ENCODE measurements around the gene OAS3.
"Not testable (repeated sequence)": the region's sequence is repeated elsewhere in the genome, so short reads cannot be mapped to it uniquely, and the experiment has no call there.

The OAS3 gene

DNA sequence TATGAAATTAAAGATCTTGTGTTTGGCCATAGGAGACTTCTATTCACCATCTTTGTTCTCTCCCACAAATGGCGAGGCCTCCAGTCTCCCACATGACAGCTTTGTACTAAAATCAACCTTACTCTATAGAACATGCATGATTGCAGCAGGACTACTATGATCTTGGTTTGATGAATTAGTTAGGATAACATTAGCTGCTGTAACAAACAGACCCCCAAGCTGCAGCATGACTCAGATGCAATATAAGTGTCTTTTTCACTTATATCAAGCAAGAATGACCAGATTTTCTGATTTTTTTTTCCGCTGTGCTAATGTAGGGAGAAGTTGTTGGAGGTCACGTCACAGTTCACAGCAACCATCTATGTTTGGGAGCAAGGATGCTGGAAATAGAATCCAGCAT lies 10.8 kb upstream of the OAS3 start:
- no peak for DNase-seq

DNA sequence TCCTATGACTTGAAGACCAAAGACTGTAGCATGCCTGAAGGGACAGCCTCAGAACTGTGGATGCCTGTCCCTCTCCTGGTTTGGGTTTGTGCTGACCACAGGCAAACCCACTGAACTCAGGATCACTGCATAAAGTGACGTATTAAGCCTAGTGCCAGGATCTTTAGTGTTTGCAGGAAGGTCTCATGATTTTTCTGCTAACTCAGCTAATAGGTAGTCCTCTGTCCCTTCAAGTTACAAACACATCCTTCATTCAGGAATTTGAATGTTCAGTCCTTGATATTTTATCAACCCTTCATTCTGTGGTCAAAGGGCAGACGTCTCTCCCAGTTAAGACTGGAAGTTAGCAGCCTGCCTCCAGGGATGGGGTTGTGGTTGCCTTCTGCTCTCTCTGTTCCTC lies 10.3 kb upstream of the OAS3 start:
- no peak for DNase-seq

DNA sequence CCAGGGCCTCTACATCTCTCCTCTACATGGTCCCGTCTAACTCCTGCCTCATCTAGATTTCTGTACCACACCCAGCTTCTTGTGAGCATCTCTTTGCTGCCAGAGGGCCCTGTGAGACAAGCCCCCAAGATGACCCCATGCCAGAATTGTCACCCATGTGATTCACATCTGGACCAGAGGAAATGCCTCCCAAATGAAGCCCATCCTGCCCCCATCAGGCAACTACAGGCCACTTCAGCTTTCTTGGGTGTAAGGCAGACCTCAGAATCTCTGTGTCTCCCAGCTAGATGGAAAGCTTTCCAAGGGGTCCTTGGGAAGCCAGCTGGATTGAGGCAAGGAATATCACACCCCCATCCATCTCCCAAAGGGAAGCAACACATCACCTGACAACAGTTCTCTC lies 9.3 kb upstream of the OAS3 start:
- no peak for DNase-seq

DNA sequence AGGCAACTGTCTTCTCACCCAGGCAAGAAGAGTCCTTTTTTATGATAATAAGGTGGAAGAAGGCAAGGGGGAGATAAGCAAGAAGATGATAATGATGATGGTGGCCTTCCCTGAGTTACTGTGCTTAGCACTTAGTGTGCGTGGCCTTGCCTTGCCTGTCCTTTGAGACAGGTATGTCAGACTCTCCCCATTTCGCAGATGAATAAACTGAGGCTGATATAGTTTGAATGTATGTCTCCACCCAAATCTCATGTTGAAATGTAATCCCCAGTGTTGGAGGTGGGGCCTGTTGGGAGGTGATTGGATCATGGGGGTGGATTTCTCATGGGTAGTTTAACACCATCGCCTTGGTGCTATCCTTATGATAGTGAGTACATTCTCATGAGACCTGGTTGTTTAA lies 8.6 kb upstream of the OAS3 start:
- no peak for DNase-seq

DNA sequence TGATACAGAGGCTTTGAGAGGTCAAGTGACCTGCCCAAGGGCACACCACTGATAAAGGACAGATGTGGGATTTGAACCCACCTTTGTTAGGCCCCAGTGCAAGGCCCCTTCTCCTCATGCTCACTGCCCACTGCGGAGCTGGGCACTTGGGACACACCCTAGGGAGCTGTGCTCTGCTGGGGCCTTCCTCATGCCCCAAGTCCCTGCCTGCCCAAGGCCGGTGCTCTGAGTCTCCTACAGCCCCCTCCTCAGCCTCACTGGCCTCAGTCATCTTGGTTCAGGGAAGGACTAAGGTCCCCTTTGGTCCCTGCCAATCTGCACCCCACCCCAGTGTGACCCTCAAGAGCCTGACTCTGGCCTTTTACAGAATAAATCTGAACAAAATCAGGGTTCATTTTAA lies 7.9 kb upstream of the OAS3 start:
- no peak for DNase-seq

DNA sequence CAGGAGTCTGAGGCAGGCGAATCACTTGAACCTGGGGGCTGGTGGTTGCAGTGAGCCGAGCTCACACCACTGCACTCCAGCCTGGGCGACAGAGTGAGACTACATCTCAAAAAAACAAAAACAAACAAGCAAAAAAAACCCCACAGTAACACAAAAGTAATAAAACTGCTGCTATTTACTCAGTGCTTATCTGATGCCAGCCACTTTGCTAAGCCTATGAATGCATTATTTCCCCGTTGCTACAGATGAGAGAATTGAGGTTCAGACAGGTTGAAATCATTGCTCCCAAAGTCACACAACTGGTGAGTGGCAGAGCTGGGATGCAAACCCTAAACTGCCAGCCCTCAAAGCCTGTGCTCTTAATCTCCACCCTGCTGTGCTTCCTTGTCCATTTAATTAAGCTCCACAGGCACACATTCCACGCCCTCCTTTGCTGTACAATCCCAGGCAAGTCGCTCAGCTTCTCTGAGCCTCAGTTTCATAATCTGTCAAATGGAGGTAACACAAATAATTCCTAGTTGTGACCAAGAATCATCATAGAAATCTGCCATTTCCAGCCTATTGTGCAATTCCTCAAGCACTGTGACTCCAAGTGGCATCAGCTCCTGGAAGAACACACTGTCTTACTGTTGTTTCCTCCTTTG lies 5.7 kb upstream of the OAS3 start:
- no peak for DNase-seq

DNA sequence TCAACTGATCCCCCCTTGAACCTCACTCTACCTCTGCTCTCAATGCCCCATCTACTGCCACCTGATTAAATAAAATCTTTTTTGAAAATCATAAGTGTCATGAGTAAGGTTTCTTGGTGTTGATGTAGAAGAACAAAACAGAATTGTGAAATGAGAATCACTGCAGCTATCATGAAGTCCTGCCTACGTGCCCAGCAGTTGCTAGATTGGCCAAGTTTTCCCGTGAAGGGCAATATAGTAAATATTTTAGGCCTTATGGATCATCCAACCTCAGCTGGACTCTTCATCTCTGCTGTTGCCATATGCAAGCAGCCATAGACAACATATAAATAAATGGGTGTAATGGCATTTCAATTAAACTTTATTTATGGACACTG lies 5.2 kb upstream of the OAS3 start:
- no peak for DNase-seq

DNA sequence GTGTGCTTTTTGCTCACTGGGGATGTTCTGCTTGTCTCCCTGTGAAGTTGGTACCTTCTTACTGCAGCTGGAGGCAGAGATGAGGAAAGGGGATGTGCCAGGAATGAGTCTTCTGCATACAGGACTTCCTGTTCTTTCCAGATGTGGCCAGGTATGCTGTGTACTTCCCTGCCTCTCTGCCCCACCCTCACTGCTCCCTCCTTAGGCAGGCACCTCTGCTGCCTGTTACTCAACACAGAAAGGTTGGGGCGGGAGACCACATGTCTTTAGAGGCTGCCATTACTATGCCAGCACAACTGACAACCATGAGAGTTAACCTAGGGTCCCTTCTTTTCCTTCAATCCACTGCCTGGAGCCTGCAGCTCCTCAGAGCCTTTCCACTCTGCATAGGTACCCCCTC lies 2.0 kb upstream of the OAS3 start:
- no peak for DNase-seq

DNA sequence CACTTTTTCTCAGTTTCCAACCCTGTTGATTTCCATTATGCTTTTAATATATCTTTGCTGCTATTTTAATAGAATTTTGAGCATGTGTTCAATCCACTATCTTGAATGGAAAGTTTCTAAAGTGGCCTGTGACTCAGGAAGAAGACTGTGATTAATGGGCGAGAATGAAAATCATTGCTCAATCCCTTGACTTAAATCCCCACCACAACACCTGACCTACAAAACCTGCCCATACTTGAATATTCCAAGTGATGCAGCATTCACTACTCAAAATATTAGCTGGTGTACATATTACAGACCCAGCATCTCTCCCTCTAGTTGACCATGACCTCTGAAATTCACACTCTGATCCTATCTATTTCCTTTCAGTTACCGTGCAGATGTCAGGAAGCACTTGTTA lies 1.3 kb upstream of the OAS3 start:
- DNase-seq: no peak

DNA sequence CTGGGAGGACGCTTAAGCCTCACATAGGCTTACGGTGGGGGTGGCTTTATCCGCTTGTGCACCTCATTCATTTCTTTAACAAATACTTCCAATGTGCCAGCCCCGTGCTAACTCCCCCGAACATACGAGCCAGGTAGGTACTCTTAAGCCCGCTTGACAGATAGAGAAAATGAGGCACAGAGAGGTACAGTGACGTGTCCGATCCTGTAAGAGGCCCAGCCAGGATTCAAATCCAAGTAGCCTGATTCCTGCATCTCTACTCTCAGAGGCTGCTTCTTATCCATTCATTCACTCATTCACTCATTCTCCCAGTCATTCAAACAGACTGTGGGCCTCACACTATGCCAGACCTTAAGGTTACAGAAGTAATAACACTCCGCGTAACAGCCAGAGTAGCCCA lies 477 bp downstream of the OAS3 start:
- no peak for DNase-seq

DNA sequence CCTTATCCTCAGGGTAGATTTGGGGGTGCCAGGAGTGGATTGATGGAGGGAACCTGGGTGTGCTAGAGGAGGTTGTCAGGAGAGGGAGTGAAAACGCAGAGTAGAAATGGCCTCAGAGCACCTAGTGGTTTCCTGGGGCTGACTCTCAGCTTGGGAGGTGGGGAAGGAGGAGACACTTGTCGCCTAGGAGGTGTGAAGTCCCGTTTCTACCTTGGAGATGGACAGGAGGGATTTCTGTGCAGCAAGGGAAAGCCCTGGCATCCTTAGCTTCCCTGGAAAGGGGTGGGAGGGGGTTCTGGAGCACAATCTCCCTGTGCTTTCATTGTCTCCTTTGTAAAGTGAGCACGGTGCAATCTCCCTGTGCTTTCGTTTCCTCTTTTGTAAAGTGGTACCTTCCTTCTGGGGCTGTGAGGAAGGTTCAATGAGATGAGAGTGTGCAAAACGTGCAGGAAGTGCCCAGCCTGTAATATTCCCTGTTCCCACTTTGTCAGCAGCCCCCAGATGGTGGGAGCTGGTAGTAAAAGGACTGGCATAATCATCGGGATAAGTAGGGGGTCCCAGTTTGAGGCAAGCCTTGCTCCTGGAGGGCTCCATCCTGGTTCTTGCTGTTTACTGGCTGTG lies 1.6 kb downstream of the OAS3 start:
- DNase-seq: no peak

DNA sequence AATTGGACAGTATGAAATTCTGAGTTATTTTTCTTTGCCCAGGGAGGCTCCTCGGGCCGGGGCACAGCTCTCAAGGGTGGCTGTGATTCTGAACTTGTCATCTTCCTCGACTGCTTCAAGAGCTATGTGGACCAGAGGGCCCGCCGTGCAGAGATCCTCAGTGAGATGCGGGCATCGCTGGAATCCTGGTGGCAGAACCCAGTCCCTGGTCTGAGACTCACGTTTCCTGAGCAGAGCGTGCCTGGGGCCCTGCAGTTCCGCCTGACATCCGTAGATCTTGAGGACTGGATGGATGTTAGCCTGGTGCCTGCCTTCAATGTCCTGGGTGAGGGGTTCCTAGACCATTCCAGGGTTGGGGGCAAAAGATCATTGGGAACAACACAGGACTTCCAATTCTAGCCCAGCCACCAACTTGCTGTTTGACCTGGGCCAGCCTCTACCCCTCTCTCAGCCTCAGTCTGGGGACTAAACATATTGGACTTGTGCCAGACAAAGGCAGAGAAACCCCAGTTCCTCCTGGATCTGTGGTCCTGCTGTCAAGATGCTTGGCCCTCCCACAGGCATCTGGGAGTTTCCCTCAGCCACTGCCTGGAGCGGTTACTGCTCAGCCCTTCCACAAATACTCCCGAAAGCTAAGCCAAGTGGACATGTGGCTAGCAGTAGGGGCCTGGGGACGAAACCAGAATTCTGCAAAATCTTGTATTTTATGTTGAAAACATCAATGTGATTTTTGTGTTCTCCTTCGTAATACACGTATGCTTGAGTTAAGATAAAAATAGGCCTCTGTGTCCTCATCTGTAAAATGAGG lies 3.5 kb downstream of the OAS3 start:
- no peak for DNase-seq

DNA sequence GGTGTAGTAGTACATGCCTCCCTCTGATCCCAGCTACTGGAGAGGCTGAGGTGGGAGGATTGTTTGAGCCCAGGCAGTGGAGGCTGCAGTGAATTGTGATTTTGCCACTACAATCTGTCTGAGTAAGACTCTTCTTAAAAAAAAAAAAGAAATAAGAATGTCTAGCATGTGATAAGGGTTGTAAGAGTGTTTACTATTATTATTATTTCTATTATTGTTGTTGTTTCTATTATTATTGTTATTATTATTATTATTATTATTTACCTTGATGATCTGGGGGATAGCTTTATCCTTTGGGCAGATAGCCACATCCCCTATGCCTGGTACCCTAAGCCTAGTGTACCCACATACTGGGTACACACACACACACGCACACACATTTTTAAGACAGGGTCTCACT lies 4.3 kb downstream of the OAS3 start:
- DNase-seq: no peak

DNA sequence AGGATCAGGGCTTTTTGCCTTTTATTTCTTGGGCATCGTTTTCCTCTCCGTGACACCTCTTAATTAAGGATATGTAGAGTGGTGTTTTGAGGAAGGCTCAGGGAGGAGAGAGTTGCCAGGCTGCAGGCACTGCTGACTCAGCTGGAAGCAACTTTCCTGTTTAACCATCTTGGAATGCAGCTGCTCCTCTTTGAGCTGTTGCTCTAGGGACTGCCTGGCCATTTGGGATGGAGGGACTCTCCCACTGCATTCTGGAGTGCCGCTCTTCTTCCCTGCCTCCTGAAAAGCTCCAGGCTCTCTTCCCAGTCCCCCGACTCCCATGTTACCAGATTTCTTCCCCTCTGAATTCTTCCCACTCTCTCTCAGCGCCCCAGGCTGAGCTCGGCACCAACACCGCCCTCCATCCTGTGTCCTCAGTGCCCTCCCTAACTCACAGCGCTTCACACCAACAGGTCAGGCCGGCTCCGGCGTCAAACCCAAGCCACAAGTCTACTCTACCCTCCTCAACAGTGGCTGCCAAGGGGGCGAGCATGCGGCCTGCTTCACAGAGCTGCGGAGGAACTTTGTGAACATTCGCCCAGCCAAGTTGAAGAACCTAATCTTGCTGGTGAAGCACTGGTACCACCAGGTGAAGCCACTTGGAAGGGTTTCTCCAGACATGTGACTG lies 5.9 kb downstream of the OAS3 start:
- no peak for DNase-seq

DNA sequence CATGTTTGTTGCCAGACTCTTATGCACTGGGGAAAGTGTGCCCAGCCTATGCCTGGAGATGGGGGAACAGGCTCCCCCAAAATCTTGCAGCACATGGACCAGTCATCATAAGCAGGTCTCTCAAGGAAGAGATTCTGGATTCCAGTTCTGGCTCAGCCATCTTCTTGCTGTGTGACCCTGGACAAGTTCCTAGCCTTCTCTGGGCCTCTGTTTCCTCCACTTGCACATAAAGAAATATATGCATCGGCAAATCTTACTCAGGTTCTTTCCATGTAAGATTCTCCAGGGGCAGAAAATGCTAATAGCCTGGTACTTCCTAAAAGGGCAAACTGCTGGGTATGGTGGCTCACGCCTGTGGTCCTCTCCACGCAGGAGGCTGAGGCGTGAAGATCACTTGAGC lies 7.2 kb downstream of the OAS3 start:
- no peak for DNase-seq

DNA sequence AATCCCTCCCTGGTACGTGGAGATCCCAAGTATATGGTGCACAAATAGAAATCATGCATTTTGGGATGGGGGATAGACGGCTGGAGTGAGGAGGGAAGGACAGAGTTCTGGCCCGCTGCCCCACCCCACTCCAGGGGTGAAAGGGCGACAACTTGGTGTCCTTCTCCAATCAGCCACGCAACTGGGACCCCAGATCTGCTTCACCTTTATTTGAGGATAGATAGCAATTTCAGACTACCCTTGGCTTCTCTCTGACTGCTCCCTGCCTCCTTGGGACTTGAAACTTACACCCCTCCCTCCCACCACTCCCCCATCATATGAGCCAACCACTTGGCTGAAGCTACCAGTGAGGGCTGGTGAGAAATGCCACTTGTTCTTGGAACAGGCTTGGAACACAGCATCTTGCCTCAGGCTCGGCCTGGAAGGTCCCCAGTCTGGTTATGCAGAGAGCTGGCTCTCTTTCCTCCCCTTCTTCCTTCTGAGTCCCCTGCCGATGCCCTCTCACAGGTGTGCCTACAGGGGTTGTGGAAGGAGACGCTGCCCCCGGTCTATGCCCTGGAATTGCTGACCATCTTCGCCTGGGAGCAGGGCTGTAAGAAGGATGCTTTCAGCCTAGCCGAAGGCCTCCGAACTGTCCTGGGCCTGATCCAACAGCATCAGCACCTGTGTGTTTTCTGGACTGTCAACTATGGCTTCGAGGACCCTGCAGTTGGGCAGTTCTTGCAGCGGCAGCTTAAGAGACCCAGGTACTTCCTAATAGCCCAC lies 8.1 kb downstream of the OAS3 start:
- DNase-seq: no peak

DNA sequence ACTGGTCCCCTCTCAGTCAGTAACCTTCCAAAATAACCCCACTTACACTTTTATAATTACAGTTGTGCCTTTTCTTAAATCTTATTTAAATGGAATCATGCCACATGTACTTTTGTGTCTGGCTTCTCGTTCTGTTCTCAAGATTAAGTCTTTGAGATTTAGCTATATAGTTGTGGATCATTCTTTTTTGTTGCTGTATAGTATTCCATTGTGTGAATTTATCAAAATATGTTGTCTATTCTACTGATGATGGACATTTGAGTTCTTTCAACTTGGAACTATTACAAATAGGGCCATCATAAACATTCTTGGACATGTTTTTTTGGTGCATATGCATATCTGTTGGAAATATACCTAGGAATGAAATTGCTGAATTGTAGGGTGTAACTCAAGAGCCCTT lies 9.0 kb downstream of the OAS3 start:
- DNase-seq: no peak

DNA sequence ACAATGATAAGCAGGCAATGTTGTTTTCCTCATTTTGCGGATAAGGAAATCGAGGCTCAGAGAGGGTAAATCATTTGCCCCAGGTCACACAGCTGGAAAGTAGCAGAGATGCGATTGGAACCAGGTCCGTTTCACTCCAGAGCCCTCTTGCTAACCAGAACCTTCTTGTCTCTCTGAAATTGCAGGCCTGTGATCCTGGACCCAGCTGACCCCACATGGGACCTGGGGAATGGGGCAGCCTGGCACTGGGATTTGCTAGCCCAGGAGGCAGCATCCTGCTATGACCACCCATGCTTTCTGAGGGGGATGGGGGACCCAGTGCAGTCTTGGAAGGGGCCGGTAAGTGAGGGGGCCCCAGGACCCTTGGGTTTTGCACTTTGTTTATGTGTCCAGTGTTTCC lies 9.5 kb downstream of the OAS3 start:
- DNase-seq: no peak

DNA sequence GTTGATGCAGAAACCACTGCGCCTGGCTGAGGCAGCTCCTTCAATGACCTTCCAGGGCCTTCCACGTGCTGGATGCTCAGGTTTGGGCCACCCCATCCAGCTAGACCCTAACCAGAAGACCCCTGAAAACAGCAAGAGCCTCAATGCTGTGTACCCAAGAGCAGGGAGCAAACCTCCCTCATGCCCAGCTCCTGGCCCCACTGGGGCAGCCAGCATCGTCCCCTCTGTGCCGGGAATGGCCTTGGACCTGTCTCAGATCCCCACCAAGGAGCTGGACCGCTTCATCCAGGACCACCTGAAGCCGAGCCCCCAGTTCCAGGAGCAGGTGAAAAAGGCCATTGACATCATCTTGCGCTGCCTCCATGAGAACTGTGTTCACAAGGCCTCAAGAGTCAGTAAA lies 10.5 kb downstream of the OAS3 start:
- DNase-seq: no peak

DNA sequence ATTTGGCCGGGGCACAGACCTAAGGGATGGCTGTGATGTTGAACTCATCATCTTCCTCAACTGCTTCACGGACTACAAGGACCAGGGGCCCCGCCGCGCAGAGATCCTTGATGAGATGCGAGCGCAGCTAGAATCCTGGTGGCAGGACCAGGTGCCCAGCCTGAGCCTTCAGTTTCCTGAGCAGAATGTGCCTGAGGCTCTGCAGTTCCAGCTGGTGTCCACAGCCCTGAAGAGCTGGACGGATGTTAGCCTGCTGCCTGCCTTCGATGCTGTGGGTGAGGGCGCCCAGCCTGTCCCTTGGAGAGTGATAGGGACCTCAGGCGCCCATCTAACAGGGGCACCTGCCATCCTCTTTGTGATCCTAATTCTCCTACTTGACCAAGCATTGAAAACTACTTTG lies 12.4 kb downstream of the OAS3 start:
- no peak for DNase-seq

DNA sequence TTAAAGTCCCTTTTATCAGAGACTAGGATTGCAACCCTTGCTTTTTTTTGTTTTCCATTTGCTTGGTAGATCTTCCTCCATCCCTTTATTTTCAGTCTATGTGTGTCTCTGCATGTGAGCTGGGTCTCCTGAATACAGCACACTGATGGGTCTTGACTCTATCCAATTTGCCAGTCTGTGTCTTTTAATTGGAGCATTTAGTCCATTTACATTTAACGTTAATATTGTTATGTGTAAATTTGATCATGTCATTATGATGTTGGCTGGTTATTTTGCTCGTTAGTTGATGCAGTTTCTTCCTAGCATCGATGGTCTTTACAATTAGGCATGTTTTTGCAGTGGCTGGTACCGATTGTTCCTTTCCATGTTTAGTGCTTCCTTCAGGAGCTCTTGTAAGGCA lies 18.9 kb downstream of the OAS3 start:
- DNase-seq: not testable (repeated sequence)

DNA sequence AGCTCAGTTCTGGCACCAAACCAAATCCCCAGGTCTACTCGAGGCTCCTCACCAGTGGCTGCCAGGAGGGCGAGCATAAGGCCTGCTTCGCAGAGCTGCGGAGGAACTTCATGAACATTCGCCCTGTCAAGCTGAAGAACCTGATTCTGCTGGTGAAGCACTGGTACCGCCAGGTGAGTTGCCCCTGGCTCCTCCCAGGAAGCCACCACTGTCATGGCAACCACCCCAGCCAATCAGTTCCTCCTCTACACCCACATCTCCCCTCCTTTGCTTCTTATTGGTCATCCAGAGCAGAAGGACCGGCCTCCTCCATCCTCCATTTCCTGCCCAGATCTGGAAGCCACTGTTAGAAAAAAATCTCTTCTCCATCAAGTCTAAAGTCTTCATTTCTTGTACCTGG lies 22.8 kb downstream of the OAS3 start:
- DNase-seq: no peak

DNA sequence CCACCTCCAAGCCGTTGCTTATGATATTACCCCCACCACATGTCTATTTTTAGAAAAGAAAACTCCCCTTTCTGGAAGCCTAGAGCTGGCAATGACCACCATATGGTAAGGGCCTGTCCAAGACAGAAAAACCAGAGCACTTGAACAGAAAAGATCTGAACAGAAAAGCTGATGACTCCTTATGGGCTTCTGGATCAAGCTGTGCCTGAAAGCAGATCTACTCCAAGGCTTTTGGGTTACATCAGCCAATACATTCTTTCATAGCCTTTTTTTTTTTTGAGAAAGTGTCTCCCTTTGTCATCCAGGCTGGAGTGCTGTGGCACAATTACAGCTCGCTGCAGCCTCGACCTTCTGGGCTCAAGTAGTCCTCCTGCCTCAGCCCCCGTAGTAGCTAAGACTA lies 23.3 kb downstream of the OAS3 start:
- DNase-seq: no peak

Measured in CD4-positive, alpha-beta T cell treated with Interleukin-1 beta for 1 hour (primary cell).